GM12892 (cell line): ENCODE data around the gene DYRK1A.

Experiments used
- POLR2A ChIP-seq: IDR thresholded peaks from 2 replicates; pipeline ENCODE4 v1.6.1; 2011; ENCODE audit warnings: low read depth, low read length, control low read depth
- POLR2AphosphoS5 ChIP-seq: IDR thresholded peaks from 2 replicates; pipeline ENCODE4 v1.6.1; 2011; ENCODE audit warnings: low read depth, low read length, control low read depth
- TAF1 ChIP-seq: IDR thresholded peaks from 2 replicates; pipeline ENCODE4 v1.6.1; 2011; ENCODE audit warnings: low read depth, mild to moderate bottlenecking, control low read depth, low read length, borderline replicate concordance

DNA sequence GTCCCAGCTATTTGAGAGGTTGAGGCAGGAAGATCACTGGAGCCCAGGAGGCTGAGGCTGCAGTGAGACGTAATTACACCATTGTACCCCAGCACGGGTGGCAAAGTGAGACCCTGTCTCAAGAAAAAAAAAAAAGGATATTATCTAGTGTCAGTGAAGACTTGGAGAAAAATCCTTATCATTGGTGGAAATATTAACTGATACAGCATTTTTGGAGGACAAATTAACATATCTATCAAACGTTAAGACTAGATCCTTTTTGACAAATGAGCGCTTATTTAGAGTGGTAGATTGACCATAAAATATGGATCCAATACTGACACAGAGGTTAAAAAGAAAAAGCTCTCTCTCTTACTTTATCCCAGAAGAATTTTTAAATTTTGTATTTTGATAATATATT lies 35.2 kb upstream of the DYRK1A start:
- TF ChIP-seq TAF1 (no peak), POLR2A (no peak), POLR2AphosphoS5 (no peak)
